ENCODE results near the gene TCF3.
"Not testable (repeated sequence)": the region's sequence is repeated elsewhere in the genome, so short reads cannot be mapped to it uniquely, and the experiment has no call there.

TCF3 gene

GRCh38 chr19:1672769-1673644 is 20.6 kb upstream of the TCF3 start:
- no peak for DNase-seq

- peak in 4 of 5 experiments; percentile 39 to 60 (median 42) for DNase-seq
These were observed 19.8 kb upstream of the TCF3 start for GRCh38 chr19:1672038-1672768.

- DNase-seq, result no peak
These were observed 19.3 kb upstream of the TCF3 start for GRCh38 chr19:1671716-1672037.

- not testable (repeated sequence) for DNase-seq
These were observed 18.3 kb upstream of the TCF3 start for GRCh38 chr19:1670747-1671146.

GRCh38 chr19:1668486-1669270 is 16.3 kb upstream of the TCF3 start:
- DNase-seq, result no peak

- no peak for DNase-seq
These were observed 15.7 kb upstream of the TCF3 start for GRCh38 chr19:1668048-1668485.

- DNase-seq, result no peak
These were observed 13.2 kb upstream of the TCF3 start for GRCh38 chr19:1665565-1666047.

GRCh38 chr19:1663852-1664251 is 11.4 kb upstream of the TCF3 start:
- DNase-seq, result peak in 1 of 5 experiments; percentile 34

GRCh38 chr19:1663227-1663626 is 10.8 kb upstream of the TCF3 start:
- DNase-seq, result not testable (repeated sequence)

- DNase-seq, result no peak
These were observed 9.6 kb upstream of the TCF3 start for GRCh38 chr19:1661995-1662394.

GRCh38 chr19:1659084-1659427 is 6.6 kb upstream of the TCF3 start:
- DNase-seq, result no peak

GRCh38 chr19:1658150-1659083 is 6.0 kb upstream of the TCF3 start:
- DNase-seq, result no peak

- DNase-seq, result no peak
These were observed 5.3 kb upstream of the TCF3 start for GRCh38 chr19:1657746-1658145.

GRCh38 chr19:1656988-1657536 is 4.6 kb upstream of the TCF3 start:
- no peak for DNase-seq

GRCh38 chr19:1655987-1656608 is 3.7 kb upstream of the TCF3 start:
- no peak for DNase-seq

- no peak for DNase-seq
These were observed 2.9 kb upstream of the TCF3 start for GRCh38 chr19:1655131-1655981.

- no peak for DNase-seq
These were observed 1.9 kb upstream of the TCF3 start for GRCh38 chr19:1654178-1654792.

GRCh38 chr19:1653300-1653628 is 849 bp upstream of the TCF3 start:
- no peak for DNase-seq

- DNase-seq, result peak in 3 of 5 experiments; percentile 33 to 71 (median 41)
These were observed 685 bp downstream of the TCF3 start for GRCh38 chr19:1651568-1652291.

Data from T-helper 2 cell (primary cell).